Fibroblast of skin of back (primary cell): ENCODE results near the gene SPPL3.
"Not testable (repeated sequence)": the region's sequence is repeated elsewhere in the genome, so short reads cannot be mapped to it uniquely, and the experiment has no call there.

Source experiments
- DNase-seq: peaks from one replicate; pipeline ENCODE4 v3.0.0-alpha.2; 2013

Gene SPPL3

DNA sequence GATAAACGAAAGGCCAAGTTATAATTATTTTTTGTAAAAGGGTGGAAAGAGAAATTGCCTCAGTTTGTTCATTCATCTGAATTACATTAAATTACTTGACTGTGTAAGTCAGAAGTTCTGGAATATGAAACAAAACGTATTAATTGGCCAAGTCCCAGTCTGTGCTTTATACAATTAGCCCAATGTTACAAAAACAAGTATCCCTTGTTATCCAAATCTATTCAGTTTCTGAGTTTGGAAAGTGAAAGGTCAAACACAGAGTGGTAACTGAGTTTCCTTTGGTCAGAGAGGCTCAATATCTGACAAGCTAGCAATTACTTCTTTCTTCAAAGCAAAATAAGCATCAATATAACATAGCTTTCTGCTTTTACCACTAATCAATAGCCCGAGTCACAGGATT, 62.6 kb downstream of the SPPL3 start:
- no peak for DNase-seq

DNA sequence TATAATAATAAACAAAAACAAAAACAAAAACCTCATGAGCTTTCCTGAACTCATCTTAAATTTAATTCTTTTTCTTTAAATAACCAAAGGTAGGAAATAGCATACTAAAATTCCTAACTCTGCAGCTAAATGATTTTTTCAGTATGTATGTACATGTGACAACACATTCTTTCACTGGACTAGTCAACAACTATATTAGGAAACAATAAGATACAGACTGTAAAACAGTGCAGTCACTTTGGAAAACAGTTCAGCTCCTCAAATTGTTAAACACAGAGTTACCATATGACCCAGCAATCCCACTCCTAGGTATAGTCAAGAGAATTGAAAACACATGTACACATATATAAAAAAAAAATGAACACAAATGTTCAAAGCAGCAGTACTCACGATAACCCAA, 64.7 kb downstream of the SPPL3 start:
- no peak for DNase-seq

DNA sequence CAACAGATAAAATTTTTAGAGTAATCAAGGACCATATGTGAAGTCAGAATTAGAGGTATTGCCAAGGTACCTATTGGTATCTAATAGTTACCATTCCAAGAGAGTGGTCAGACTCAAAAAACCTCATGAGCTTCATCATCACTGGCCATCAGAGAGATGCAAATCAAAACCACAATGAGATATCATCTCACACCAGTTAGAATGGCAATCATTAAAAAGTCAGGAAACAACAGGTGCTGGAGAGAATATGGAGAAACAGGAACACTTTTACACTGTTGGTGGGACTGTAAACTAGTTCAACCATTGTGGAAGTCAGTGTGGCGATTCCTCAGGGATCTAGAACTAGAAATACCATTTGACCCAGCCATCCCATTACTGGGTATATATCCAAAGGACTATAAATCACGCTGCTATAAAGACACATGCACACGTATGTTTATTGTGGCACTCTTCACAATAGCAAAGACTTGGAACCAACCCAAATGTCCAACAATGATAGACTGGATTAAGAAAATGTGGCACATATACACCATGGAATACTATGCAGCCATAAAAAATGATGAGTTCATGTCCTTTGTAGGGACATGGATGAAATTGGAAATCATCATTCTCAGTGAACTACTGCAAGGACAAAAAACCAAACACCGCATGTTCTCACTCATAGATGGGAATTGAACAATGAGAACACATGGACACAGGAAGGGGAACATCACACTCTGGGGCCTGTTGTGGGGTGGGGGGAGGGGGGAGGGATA, 65.4 kb downstream of the SPPL3 start:
- not testable (repeated sequence) for DNase-seq

DNA sequence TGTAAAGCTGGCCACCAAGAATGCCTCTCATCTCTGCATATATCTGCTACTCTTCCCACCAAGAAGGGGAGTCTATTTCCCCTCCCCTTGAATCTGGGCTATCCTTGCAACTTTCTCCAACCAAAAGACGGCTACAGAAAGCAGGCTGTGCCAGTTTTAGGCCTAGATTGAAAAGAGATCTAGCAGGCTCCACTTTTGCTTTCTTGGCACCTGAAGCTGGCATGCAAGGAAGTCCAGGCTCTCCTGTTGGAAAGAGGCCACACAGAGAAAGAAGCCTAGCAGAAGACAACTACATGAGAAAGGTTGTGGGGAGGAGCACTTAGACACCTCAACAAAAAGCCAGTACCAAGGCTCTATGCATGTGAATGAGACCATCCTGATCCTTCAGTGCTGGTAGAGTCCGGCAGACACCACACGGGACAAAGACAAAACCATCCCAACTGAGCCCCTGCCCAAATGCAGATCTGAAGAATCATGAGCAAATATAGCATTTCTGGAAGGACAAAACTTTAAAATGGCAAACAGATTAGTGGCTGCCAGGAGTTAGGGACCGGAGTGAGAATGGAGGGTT, 68.0 kb downstream of the SPPL3 start:
- DNase-seq: no peak

DNA sequence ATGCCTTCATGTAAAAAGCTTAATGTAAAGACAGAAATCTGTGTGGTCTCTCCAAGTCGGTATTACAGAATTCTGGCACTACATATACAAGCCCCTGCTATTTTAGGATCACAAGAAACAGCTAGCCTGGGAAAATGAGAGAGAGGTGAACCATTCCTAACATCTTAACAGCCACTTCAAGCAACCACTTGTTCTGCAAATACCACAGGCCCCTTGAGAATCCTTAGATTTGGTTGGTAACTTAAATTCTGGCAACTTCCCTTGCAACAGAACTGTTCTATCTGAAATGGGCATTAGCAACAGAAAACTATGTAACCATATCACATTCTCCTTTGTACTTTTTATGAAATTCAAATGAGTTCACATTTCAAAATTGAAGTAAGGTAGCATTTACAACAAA, 68.5 kb downstream of the SPPL3 start:
- DNase-seq: no peak

DNA sequence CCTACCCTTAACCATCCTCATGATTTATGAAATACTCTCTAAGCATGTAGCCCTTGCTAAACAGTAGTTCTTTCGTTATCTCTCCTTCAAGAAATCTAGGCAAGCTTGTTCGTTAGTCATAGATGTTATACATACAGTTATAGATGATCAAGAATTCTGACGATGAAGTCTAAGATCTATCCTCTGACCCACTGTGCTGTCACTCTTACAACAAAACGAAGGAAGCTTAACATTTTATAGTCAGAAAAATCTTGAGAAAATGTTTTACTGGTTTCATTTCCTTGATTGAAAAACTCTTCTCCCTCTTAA, 68.9 kb downstream of the SPPL3 start:
- no peak for DNase-seq

DNA sequence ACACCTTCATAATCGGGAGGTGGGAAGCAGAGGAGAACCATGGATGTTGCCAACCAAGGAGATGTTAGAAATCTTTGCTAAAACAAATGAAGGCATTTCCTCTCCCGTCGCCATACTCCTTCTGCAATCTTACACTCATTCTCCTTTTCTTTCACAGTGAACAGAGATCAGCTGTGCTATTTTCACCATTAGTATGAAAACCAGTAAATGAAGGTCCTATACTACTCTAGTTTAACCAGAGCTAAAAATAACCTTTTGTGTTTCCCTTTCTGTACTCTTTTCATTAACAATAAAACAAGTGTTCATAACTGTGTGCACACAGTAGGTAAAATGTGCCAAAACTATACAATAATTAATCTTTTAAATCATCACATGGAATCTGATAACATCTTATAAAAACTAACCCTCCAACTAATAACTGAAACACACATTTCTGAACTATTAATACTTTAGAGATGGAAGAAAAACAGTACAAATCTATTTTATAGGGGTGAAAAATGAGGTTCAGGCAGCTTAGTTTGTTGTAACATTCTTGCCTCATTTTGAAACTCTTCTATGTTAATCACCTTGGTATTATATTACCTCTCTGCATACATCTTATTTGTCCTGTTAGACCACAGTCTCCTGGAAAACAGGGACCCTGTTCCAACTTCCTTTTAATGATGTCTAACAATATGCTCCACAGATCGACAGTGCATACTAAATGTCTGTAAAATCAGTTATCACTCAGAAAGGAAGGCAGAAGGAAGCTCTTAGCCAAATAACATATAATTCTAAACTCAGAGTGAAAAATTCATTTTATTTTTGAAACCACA, 69.5 kb downstream of the SPPL3 start:
- DNase-seq: no peak

DNA sequence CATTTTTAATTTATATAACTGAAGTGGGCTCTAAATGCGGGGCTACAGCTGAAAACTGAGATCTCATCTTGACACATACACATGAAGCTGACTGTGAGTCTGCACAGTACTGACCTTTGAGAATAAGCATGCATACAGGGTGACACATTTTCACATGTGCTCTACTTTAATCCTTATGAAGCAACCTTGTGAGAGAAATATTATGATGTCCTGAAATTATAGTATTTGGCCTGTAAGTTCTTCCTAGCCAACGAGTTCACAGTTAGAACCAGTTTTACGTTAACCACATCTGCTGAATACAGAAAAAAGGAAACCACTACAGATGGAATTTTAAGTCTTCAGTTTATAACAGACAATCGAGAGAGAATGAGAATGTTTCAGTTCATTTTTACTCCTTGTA, 70.3 kb downstream of the SPPL3 start:
- DNase-seq: no peak

DNA sequence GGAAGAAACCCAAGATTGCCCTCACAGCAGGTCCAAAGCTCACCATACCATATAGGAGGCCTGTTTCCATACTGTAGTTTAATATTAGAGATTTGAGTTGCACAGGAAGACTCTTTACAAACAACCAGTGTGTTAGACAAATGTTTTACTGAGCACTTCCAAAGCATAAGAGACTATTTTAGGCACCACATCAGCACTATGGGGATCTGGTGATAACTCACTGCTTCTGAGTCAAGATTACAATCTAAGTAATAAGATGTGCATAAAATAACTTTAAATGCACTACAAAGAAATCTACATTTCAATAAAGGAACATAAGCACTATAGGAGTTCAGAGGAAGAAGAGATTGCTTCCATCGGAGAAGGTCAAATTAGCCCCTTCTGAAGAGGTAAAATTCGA, 71.4 kb downstream of the SPPL3 start:
- no peak for DNase-seq

DNA sequence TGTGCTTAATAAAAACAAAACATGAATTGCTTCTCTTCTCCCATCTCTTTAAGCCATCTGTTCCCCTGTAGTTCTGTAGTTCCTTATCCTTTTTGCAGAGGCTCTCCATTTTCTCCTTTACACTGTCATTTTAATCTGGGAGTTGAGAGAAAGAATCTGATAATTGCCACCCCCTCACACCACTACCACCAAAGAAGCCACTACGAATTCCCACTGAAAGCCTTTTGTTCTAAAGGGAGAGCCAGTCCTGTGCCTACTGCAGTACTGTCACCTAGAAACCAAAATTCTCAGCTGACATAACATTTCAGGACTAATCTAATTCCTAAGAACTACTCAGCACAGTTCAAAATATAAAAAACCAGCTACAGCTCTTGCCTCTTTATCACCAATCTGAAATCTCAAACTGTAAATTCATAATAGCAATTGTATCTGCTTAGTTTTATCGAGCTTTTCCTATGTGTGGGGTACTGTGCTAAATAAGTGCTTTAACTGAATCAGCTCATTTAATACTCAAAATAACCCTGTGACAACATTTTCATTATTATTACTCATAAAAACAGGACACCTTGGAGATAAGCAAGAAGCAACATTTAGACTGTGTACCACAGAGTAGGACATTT, 72.4 kb downstream of the SPPL3 start:
- no peak for DNase-seq

DNA sequence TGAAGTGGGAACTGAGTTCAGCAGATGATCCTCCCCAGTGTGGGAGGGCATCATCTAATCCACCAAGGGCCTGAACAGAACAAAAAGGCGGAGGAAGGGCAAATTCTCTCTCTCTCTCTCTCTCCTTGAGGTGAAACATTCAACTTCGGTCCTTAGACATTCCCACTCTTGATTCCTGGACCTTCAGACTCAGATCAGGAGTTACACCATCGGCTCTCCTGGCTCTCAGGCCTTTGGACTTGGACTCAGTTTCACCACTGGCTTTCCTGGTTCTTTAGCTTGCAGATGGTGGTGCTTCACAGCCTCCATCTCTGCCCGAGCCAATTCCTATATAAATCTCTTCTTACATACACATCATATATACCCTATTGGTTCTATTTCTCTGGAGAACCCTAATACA, 73.2 kb downstream of the SPPL3 start:
- no peak for DNase-seq

DNA sequence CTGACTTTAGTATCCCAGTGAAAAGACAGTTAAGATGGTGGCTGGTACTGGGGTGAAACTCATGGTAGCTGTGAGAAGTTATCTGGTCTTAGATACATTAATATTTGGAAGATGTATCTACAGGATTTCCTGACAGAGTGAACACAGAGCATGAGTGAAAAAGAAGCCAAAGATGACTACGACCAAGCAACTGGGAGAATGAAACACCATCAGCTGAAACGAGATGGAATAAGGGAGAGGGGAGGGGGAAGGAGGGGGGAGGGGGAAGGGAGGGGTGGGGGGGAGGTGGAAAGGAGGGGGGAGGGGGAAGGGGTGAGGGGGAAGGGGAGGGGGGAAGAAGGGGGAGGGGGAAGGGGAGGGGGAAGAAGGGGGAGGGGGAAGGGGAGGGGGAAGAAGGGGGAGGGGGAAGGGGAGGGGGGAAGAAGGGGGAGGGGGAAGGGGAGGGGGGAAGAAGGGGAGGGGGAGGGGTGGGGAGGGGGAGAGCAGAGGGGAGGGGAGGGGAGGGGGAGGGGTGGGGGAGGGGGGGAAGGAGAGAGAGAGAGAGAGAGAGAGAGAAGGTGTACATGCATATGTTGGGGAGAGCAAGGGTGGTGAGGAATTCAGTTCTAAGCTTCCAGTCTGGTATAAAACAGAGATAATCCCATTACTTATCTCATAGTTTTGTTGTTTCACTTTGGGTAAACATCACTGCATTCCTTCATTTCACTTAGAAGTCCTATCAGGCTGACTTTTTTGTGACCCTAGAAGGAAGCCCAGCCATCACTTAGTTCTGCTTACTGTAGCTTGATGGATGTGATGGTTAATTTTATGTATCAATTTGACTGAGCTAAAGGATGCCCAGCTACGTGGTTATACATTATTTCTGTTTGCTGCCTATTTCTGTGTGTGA, 73.9 kb downstream of the SPPL3 start:
- no peak for DNase-seq

DNA sequence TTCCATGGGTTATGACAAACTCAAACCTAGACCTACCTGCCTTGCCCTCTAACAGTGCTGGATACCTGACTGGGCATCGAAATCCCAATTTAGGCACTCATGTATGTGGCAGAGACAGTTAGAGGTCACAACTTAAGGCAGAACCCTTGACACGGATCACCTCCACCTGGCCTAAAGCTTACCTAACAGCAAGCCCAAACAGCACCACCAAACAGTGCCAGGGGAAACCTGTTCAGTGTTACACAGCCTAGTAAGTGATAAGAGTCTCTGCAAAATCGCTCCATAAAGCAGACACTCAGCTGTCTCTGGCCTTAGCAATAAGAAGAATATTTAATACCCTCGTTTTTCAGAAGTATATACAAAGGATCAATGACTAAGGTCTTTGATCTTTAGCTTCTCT, 77.8 kb downstream of the SPPL3 start:
- DNase-seq: no peak

DNA sequence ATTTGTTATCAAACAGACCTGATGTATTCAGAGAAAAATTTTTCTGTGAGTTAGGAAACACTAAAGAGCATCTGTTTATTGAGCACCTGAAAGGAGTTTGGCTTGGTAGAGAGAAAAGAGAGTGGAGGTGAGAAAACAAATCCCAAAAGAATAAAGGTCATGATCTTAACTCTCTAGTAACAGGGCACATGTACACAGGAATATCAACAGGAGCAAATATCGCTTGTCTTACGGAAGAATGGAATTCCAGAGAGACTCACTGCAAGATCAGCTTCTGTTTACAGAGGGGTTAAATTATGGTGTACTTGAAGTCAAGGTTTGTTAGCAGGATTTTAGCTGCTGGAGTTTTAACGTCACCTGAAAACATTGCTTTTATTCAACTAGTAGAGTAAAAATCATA, 78.8 kb downstream of the SPPL3 start:
- DNase-seq: no peak

DNA sequence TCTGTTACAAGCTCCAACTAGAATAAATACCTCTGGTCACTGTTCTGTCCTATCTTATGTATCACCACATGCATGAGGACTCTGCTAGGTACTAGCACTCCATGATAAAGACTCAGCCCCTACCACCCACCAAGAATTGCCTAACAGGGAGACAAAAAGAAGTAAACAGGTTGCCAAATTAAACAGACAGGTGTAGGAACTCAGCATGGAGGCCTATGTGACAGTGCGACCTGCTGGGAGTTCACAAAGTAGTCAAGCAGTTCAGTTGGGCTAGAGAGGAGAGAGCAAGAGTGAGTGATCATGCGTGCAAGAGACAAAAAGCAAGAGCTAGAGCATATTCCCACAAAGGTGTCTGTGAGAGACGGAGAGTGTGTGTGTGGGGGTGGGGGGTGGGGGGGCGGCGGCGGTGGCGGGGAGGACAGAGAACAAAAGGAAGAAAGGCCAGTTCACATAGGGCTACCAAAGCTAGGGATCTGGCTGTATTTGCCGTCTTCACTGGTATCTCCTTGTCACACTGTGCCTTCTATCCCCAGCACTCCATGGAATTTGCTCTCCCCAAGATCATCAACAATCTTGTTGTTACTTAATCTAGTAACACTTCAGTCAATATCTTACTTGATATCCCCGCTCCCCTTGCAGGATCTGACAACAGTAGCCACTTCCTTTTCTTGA, 81.2 kb downstream of the SPPL3 start:
- no peak for DNase-seq

DNA sequence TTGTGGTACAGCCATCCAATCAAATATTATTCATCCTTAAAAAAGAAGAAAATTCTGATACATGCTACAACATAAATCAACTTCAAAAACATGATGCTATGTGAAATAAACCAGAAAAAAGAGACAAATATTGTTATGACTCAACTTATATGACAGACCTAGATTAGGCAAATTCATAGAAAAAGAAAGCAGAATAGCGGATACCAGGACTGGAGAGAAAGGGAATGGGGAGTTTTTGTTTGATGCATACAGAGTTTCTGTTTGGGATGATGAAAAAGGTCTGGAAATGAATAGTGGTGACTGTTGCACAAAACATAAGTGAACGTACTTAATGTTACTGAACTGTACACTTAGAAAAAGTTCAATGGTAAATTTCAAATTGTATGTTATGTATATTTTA, 82.3 kb downstream of the SPPL3 start:
- no peak for DNase-seq

DNA sequence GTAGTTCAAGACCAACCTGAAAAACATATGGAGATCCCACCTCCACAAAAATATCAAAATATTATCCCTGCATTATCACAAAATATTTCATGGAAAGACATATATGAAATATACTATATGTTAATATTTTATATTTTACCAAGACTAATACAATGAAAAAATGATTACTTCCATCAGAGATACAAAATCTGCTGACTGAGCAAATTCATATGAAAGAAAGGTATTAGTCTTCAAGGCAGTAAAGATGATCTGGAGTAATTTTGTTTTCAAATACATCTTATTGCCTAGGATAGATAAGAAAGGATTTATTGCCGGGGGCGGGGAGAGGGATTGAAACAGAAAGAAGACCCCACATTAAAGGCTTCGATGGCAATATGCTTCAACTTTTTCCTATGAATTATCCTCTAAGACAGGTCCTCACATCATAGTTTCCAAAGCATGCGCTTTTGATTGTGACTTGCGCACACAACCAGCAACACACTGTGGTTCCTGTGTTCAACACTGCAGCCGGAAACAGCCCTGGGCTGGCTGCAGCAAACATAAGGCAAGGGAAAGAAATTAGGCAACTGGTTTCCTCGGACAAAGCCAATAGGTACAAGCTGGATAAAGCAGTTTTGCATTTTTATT, 83.2 kb downstream of the SPPL3 start:
- DNase-seq: no peak

DNA sequence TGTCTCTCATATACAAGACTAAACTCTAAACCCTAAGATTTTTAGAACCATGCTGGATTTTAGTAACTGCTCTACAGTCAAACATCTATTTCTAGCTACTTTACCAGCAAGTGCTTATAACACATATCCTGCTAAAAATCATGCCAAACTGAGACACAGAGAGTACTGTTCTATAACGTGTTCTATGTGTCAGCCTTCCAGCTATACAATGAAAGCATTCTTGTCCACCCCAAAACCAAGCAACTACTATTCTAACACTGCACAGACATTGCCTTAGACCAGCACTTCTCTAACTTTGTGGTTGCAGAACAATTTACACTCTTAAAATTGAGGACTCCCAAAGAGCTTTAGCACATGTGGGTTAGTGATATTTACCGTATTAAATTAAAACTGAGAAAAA, 85.7 kb downstream of the SPPL3 start:
- no peak for DNase-seq

DNA sequence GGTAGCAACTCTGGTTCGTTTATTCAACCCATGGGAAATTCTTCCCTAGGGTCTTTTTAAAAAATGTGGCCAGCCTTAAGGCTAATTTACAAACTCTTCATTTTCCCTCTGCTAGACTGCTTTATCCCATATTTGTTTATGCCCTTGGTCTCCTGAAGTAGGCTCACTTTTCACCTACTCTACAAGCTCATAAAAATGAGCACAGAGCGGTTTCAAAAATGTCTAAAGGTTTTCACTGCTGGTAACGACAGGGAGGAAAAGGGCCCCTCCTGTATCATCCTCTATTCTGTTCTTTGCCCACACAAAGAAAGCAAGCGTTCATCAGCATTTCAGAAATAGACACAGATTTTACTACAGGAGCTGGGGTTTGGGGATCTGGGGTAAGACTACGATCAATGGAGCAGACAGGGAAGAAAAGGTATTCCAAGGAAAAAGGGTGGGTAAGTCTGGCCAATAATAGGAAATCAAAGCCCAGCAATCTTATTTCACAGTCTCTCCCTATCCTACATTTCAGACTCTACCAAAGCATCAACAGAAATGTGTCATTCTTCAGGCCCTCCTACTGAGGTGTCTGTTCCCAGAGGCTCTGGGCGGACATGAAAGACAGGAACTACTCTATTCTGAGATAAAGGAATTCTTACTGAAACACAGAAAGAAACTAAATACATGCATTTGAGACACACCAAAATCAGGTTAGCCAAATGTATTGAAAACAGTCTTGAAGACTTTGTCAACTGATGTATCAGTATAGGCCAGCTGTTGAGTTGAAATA, 86.4 kb downstream of the SPPL3 start:
- DNase-seq: no peak

DNA sequence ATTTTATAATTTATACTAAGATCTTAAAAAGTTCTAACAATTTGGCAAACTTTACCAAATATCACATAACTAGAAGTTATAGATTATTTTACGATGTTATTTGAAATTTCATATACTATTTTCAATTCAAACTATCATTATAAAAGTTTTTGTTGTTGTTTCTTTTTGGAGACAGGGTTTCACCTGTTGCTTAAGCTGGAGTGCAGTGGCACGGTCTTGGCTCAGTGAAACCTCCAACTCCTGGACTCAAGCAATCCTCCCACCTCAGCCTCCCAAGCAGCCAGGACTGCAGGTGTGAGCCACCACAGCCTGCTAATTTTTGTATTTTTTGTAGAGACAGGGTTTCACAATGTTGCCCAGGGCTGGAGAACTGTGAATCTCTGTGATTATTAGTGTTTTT, 87.8 kb downstream of the SPPL3 start:
- DNase-seq: no peak
